HG03432 (cell line): ENCODE measurements around the gene PTPRC.

ENCODE experiments used
- ATAC-seq: cut with Tn5 transposase; IDR thresholded peaks from one replicate; pipeline ENCODE4 v1.9.1; 2021; ENCODE audit warnings: mild to moderate bottlenecking, moderate library complexity; ENCODE audit not compliant: unreplicated experiment

Gene PTPRC

DNA sequence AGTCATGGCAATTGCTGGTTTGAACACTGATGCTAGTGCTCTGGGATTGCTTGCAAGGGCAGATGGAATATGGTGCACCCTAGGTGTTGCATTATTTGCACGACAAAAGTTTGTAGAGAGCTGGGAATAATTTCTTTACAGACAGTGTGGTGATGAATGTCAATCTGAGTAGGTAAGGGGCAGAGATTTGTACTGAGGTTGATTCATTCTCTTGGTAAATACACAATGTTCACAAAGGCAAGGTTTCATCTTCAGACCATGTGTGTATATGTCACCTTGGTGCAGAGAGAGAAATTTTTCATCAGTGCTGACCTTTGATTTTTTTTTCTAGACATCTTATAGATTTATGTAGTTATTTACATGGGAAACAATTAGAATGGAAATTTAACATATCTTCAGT is 5.0 kb downstream of the PTPRC start:
- ATAC-seq: no peak

DNA sequence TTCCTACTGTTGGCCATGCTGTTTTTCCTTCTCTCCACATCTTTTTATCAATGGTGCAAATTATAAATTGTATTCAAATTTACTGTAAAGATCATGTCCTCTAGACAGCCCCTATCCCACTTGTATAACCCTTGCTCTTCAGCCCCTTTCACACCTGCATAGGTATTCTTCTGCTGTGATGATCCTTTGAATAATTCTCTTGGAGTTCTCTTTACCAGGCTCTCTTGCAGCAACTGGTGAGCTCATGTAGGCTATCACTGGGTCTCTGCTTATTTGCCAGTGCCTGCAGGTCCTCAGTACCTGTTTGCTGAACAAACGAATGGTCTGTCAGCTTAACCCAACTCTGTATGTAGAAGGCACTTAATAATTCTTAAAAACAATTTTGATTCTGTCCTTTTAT is 8.2 kb downstream of the PTPRC start:
- no peak for ATAC-seq

GRCh38 chr1:198648592-198648991 is 9.8 kb downstream of the PTPRC start:
- ATAC-seq: no peak

- ATAC-seq: peak; percentile 13
These were observed 10.6 kb downstream of the PTPRC start for GRCh38 chr1:198649232-198649967.

GRCh38 chr1:198649968-198650338 is 11.1 kb downstream of the PTPRC start:
- ATAC-seq: peak; percentile 37

DNA sequence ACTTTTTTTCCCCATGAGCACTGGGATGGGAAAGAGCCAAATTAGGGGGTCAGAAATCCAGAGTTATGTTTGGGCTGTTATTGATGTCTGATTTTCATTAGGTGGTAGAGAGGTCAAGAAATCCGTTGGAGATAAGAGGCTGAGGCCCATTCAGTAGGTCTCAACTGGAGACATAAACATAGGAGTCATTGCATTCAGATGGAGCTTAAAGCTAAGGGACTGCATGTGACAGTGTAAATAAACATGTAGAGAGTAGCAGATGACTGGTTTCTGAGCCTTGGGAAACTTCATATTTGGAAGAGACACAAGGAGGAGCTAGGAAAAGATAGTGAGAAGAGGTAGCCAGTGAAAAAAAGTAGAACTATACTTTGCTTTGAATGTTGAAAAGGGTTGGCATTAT is 11.7 kb downstream of the PTPRC start:
- ATAC-seq: no peak

DNA sequence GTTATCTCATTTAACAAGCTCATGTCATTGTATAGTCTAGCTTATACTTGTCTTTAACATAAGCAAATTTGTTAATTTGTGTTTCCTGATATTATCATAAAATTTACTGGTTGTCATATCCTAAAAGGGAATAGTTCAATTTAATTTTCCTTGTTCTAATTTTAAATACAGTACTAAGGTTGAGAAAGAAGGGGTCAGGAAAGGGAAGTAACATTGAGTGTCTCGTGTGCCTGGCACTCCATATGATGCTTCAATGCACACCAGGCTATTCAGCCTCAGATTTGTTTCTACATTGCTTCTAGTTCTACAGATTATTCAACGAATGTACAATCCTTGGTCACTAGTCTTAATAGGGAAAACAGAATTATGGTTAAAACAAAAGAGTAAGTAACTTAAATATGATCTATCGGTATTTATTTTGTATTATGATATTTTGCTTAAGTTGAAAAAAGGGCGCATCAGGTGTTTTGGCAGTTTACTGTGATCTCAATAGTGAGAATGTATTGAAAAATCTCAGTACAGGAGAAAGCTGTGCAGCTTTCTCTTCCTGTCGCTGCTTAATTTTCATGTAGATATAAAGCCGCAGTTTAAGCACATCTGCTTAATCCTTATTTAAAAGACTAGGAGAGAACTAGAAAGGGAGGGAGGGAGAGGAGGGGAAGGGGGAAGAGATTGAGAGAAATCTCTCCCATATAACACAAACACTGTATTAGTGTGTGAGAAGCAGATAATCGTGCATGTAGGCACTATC is 13.0 kb downstream of the PTPRC start:
- peak; percentile 60 for ATAC-seq

- no peak for ATAC-seq
These were observed 15.1 kb downstream of the PTPRC start for GRCh38 chr1:198653808-198654413.

- no peak for ATAC-seq
These were observed 16.8 kb downstream of the PTPRC start for GRCh38 chr1:198655459-198656121.

- peak; percentile 35 for ATAC-seq
These were observed 17.7 kb downstream of the PTPRC start for GRCh38 chr1:198656500-198656932.

DNA sequence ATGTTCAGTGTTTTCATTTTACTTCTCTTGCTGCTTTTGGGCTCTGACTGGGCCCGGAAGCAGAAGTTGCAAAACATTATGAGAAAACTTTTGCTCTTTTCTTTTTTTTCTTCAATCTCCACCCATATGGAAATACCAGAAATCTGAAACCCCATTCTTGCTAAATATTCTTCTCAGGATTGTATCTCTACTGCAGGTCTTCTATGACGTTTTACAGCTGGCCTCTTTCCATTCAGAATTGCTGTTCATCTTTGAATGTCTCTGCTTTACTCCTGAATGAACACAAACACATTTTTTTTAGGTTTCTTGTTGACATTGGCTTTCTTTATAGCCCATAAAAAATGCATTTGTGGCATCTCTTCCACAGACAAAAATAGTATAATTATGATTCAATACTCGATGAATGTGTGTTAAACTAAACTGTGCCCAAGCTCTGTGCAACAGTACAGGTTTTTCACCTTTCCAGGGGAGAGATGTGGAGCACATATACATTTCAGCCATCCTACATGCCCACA is 18.8 kb downstream of the PTPRC start:
- peak; percentile 56 for ATAC-seq

DNA sequence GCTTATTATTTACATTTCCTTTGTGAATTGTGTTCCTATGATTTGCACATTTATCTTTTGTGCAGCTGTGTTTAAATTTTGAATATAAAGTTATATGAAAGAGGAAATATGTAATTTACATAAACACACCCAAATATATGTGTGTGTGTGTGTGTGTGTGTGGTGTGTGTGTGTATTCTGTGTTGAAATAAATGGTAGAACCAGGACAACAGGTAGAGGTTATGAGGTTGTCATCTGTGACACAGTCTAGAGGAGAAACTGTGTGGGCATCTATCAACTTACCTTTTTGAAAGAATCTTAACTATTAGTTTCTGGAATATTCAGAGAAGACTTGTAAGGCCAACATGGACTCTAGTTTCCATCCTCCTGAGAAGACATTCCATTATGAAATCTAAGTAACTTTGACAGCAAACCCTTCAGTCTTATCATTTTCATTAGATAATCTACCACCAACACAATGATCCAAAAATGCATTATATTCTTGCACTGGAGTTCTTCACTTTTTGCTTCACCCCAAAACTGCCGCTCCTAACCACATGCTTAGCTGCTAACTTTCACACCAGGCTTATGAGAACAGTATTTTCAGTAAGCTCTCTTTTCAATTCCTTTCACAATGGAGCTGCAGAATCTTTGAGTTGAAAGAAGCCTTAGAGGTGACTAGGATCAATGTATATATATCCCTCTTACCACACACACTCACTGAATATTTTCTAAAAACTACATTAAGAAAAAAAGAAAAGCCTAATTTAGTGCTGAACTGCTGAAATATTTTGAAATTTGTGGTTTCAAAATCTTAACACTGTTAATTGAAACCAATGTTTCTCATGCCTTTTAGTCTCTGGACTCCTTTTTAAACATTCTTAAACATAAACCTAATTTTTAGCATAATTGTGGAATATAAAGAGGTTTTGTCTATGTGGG is 21.8 kb downstream of the PTPRC start:
- peak; percentile 36 for ATAC-seq

GRCh38 chr1:198662821-198663220 is 24.0 kb downstream of the PTPRC start:
- no peak for ATAC-seq

- ATAC-seq: no peak
These were observed 25.4 kb downstream of the PTPRC start for GRCh38 chr1:198664068-198664788.

DNA sequence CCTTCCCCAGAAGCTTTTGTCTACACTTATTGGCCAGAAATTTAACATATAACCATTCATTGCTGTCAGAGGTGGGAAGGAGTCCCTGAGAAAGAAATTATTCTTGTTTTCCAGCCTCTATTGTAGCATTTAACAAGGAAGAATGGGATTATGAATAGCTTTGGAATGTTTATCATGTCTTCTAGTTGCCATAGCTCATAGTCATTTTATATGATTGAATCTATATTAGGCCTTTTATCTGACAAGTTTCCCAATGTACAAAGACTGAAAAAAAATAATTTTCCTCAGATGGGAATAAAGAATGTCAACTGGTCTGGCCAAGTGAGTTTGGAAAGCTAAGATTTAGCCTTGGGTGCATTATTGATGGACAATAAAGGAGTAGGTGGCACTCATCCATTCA is 28.3 kb downstream of the PTPRC start:
- no peak for ATAC-seq

DNA sequence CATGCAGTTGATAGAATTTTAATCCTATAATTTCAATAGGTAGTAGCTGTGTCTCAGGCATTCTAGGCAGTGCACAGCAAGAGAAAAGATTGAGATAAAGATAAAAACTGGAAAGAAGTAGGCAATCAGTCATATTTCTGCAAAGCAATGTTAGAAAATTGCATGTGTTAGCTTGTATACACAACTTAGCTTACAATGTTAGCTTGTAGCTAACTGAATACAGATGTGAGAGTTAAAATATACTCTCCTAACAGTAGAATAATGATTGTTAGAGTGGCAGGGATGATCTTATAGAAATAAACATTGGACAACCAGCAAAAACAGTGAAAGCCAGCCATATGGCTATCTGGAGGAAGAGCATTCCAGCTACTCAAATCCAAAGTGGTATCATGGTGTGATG is 29.0 kb downstream of the PTPRC start:
- ATAC-seq: no peak

DNA sequence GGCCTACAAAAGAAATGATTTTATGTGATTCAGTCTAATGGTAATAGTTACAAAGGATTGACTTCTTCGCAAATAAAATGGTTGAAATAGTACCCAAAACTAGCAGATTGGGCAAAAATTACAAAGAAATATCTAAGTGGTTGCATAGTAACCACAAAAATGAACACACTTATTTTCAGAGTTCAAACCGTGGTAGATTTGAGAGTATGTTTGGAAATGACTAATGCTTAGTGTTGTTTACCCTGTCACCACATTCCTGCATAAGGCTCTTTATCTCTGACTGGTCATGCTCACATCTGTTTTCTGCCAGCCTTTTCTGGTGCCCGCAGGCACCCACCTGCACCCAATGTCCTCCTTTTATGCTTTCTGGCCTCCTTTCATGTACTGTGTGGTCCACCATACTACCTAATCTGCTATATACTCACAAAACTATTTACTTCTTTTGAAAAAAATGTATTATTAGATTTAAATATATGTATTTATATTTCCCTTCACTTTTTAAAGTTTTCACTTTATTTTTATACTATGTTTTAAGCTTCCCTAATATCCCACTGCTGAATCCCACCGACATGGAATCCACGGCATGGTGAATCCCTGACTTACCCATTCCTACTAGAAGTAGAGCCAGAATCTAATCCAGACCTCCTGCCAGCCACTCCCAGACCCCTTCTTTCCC is 30.3 kb downstream of the PTPRC start:
- peak; percentile 91 for ATAC-seq

DNA sequence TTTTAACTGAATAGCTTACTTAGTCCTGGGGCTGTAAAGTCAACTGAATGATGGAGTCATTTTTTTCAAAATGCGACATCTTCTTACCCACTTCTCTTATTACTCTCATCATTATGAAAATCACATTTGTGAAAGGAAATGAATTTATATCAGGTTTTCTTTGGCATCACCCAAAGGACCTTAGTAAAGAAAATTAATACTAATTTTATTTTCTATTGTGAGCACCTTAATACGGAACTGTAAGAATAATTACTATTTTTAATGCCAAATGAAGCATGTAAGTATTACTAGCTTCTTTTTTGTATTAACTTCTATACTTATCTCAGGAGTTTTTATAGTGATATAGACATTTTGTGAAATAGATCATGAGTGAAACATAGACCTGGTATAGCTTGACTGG is 30.9 kb downstream of the PTPRC start:
- no peak for ATAC-seq

DNA sequence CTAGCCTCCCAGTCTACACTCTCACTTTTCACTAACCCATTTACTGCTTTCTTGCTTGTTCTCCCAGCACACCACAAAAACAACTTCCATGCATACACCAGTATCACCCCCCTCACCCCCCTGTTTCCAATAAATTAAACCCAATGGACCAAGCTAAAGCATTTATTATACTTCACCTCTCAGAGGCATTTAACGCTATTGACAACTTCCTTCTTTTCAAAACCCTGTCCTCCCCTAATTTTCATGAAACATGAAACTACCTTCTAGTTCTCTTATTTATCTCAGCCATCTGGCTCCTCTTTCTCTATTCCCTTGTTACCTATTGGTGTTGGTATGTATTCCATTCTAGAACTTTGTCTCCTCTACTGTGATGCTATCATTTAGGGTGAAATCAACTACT is 32.3 kb downstream of the PTPRC start:
- ATAC-seq: peak; percentile 27
